GM12873 (cell line): ENCODE results near the gene GYPC.
A peak's percentile ranks its signal among the peaks of the same experiment; 100 is the strongest.

Source experiments
- CTCF ChIP-seq: IDR thresholded peaks from 2 replicates; pipeline ENCODE4 v1.5.1; 2012; ENCODE audit warnings: low read depth, mild to moderate bottlenecking, moderate library complexity, low read length, control low read depth; ENCODE audit not compliant: insufficient read depth; ENCODE audit errors: missing control alignments

Gene GYPC

DNA sequence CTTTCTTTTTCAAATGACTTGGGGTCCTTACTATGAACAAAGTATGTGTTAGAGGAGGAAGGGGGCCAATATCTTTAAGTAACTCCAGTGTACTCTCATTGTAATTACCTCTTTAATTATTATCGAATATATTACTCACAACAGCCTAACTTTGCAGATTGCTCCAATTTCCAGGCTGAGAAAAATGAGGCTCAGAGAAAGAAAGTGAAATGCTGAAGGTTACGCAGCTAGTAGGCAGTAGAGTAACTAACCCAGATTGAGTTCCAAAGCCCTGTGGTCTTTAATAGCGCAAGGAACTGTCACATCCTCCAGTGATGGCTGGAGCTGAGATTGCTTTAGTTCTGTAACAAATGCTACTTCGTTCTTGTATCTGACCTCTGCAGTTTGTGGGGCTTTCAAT lies 2.2 kb upstream of the GYPC start:
- TF ChIP-seq CTCF: no peak

GRCh38 chr2:126655051-126655450 lies 907 bp upstream of the GYPC start:
- TF ChIP-seq CTCF: no peak

GRCh38 chr2:126656431-126657147 lies 631 bp downstream of the GYPC start:
- no peak for TF ChIP-seq CTCF

GRCh38 chr2:126657148-126657635 lies 1.2 kb downstream of the GYPC start:
- TF ChIP-seq CTCF: no peak

DNA sequence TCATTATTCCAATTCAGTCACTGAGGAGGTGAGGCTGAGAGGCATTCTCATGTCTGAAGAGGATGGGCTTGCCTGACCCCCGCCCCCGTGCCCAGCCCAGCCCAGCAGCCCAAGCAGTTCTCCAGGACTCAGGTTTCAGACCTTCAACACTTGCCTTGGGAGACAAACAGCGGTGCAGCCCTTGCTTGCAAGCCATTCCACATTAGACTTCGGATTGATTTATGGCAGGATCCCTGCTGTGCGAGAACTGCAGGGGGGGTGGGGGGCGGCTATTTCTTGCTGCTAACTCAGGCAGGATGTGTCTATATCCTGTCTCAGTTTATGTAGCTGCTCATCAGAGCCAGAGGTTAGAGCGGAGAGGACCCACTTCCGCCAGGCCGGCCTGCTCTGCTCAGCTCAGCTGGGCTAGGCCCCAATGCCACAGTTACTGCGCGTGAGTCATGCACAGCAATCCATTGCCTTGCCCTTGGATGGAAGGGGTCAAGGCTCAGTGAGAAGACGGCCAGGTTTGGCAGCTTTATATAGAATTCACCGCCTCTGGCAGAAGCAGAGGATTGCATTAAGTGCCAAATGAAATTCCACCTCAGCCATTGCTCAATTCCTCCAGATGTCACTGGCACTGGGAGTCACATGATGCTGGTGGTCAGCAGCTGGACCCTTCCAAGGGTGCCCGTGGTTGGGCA lies 1.8 kb downstream of the GYPC start:
- TF ChIP-seq CTCF: no peak

DNA sequence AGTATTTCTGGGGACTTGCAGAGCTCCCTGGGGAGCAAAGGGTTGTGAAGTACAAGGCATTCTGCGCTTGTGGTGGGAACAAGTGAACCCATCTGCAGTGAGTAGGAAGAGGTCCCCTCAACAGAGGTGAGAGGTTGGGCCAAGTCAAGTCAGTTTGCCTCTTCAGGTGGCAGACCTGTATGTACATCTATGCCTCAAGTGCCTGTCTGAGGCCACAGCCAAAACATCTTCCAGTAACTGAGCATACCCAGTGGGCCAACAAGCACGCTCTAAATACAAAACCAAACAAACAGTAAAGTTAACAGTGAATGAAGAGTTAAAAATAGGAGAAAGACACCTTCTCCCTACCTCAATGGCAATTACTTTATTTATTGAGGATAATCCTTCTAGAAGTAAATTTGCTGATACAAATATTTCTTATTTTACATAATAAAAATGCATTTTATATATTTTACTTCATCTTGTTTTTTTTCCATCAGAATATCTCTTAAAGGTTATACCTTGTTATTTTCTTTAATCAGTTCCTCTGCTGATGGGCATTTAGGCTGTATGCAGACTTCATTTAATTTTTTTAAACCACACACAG lies 2.5 kb downstream of the GYPC start:
- no peak for TF ChIP-seq CTCF

GRCh38 chr2:126658905-126659561 lies 3.1 kb downstream of the GYPC start:
- peak; percentile 6 for TF ChIP-seq CTCF
